ENCODE measurements around the gene LAMC2.

Gene LAMC2

GRCh38 chr1:183228347-183229220 lies 42.5 kb downstream of the LAMC2 start:
- Histone ChIP-seq H3K27me3 (replicated peaks) (no peaks in the 10 kb centered on the region), H3K4me3 (ENCODE audit: low read depth, low read length) (no peak overlapping the region), H3K27ac (no peak overlapping the region), H3K36me3 (replicated peaks) (no peaks in the 10 kb centered on the region)
- in situ Hi-C loops (cut with HindIII; ENCODE audit: low pct_ligation_motif_present, low sequenced_read_pairs) = no loop called here
- no peak for TF ChIP-seq CTCF (IDR thresholded peaks at IDR 0.05; ENCODE audit: low read depth, low read length, missing control alignments)
- no peak for DNase-seq

GRCh38 chr1:183230413-183230812 lies 44.3 kb downstream of the LAMC2 start:
- Histone ChIP-seq H3K4me3 (ENCODE audit: low read depth, low read length) (no peak overlapping the region), H3K27ac (no peak overlapping the region), H3K27me3 (replicated peaks) (no peaks in the 10 kb centered on the region), H3K36me3 (replicated peaks) (no peaks in the 10 kb centered on the region)
- no peak for TF ChIP-seq CTCF (IDR thresholded peaks at IDR 0.05; ENCODE audit: low read depth, low read length, missing control alignments)
- in situ Hi-C loops (cut with HindIII; ENCODE audit: low pct_ligation_motif_present, low sequenced_read_pairs) = no loop called here
- no peak for DNase-seq

GRCh38 chr1:183231545-183231944 lies 45.5 kb downstream of the LAMC2 start:
- in situ Hi-C loops (cut with HindIII; ENCODE audit: low pct_ligation_motif_present, low sequenced_read_pairs) = no loop called here
- Histone ChIP-seq H3K4me3 (ENCODE audit: low read depth, low read length) (no peak overlapping the region), H3K36me3 (replicated peaks) (no peaks in the 10 kb centered on the region), H3K27ac (no peak overlapping the region), H3K27me3 (replicated peaks) (no peaks in the 10 kb centered on the region)
- TF ChIP-seq CTCF (IDR thresholded peaks at IDR 0.05; ENCODE audit: low read depth, low read length, missing control alignments) = no peak
- no peak for DNase-seq

- Histone ChIP-seq H3K4me3 (ENCODE audit: low read depth, low read length) (no peak overlapping the region), H3K27ac (no peak overlapping the region), H3K27me3 (replicated peaks) (no peaks in the 10 kb centered on the region), H3K36me3 (replicated peaks) (no peaks in the 10 kb centered on the region)
- in situ Hi-C loops (cut with HindIII; ENCODE audit: low pct_ligation_motif_present, low sequenced_read_pairs) = no loop called here
- no peak for DNase-seq
- no peak for TF ChIP-seq CTCF (IDR thresholded peaks at IDR 0.05; ENCODE audit: low read depth, low read length, missing control alignments)
These were observed 47.0 kb downstream of the LAMC2 start for GRCh38 chr1:183233113-183233512.

GRCh38 chr1:183234660-183235476 lies 48.8 kb downstream of the LAMC2 start:
- H3K4me3 ChIP-seq (ENCODE audit: low read depth, low read length) = peak overlapping the region; percentile 50

More at GRCh38 chr1:183234660-183235476, 48.8 kb downstream of the LAMC2 start:
- Histone ChIP-seq H3K27ac (peak overlapping the region; percentile 100), H3K27me3 (replicated peaks) (no peaks in the 10 kb centered on the region), H3K36me3 (replicated peaks) (no peaks in the 10 kb centered on the region)
- DNase-seq = peak; percentile 97
- in situ Hi-C loops (cut with HindIII; ENCODE audit: low pct_ligation_motif_present, low sequenced_read_pairs) = no loop called here
- peak; percentile 82 for TF ChIP-seq CTCF (IDR thresholded peaks at IDR 0.05; ENCODE audit: low read depth, low read length, missing control alignments)
